HG02571 (cell line): ENCODE results near the gene VPS18.
"Not testable (repeated sequence)": the region's sequence is repeated elsewhere in the genome, so short reads cannot be mapped to it uniquely, and the experiment has no call there.

Experiments
- ATAC-seq: cut with Tn5 transposase; IDR thresholded peaks from one replicate; pipeline ENCODE4 v1.9.1; 2021; ENCODE audit warnings: mild to moderate bottlenecking, moderate library complexity; ENCODE audit not compliant: unreplicated experiment

Gene VPS18

GRCh38 chr15:40893733-40894680 lies at the start of gene VPS18:
TSS of gene VPS18 (plus strand) at chr15:40894450. CDS start at chr15:40894769, 319 bp downstream.
- ATAC-seq: peak; percentile 77

DNA sequence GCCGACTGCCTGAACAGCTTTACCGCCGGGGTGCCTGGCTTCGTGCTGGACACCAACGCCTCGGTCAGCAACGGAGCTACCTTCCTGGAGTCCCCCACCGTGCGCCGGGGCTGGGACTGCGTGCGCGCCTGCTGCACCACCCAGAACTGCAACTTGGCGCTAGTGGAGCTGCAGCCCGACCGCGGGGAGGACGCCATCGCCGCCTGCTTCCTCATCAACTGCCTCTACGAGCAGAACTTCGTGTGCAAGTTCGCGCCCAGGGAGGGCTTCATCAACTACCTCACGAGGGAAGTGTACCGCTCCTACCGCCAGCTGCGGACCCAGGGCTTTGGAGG lies 49.6 kb upstream of the VPS18 start:
- no peak for ATAC-seq

DNA sequence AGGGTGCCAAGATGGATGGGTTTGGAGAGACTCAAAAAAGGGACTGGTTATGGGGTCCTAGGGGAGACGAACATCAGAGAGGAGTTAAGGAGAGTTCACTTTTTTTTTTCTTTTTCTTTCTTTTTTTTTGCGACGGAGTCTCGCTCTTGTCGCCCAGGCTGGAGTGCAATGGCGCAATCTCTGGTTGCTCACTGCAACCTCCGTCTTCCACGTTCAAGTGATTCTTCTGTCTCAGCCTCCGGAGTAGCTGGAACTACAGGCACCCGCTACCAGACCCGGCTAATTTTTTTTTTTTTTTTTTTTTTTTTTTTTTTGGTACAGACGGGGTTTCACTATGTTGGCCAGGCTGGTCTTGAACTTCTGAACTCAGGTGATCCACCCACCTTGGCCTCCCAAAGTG lies 49.2 kb upstream of the VPS18 start:
- no peak for ATAC-seq

- ATAC-seq: no peak
Measured at GRCh38 chr15:40845511-40846284, 48.6 kb upstream of the VPS18 start.

- no peak for ATAC-seq
Measured at GRCh38 chr15:40846841-40847222, 47.4 kb upstream of the VPS18 start.

DNA sequence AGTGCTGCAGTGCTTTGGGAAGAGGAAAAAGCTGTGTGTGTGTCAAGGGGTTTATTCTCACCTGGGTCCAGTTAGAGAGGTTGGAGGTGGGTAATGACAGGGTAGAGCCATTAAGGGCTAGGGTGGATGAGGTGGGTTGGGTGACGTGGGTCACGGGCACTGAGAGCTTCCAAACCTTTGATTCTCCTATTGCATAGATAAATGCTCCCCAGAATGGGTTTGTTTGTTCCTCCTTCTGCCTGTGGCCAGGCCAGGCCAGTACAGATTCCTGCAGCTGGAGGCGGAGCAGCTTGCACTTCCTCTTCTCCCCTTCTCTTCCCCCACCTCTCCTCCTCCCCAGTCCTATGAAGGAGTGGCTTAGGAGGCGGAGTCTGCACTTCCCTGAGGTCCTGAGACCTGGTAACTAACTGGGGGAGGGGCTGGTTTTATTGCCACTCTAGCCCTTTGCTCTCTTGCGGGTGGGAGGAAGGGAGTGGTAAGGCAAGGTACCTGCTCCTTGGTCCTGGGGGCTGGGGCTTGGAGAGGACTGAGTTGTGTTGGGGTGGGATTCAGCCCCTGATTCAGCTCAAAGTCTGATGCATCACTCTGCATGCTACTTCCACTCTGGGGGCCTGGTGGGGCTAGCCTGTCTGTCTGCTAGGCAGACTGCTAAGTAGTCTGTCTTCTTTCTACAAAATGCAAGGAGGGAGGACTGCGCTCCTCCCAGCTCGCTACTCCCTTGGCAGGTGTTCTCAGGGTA lies 46.9 kb upstream of the VPS18 start:
- ATAC-seq: no peak

- ATAC-seq: no peak
Measured at GRCh38 chr15:40850576-40851112, 43.6 kb upstream of the VPS18 start.

- ATAC-seq: no peak
Measured at GRCh38 chr15:40852529-40852928, 41.7 kb upstream of the VPS18 start.

- ATAC-seq: no peak
Measured at GRCh38 chr15:40853241-40853890, 40.9 kb upstream of the VPS18 start.

- ATAC-seq: no peak
Measured at GRCh38 chr15:40854161-40854560, 40.1 kb upstream of the VPS18 start.

DNA sequence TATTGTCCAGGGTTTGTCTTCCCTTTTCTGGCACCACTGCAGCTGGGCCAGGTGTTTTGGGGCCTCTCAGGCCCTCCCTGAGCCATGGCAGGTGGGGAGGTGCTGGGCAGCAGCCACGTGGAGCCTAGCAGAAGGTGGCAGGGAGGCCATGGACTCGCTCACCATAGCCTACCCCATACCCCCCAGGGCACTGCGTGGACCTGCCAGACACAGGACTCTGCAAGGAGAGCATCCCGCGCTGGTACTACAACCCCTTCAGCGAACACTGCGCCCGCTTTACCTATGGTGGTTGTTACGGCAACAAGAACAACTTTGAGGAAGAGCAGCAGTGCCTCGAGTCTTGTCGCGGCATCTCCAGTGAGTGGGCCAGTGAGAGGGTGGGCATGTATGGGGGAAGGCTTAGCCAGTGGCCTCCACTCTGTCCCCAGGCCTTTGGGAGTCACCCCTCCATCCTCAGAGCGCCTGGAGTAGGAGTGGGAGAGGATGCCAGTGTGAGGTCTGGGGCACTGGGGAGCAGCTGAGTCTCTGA lies 38.5 kb upstream of the VPS18 start:
- ATAC-seq: no peak

- ATAC-seq: no peak
Measured at GRCh38 chr15:40856746-40857145, 37.5 kb upstream of the VPS18 start.

DNA sequence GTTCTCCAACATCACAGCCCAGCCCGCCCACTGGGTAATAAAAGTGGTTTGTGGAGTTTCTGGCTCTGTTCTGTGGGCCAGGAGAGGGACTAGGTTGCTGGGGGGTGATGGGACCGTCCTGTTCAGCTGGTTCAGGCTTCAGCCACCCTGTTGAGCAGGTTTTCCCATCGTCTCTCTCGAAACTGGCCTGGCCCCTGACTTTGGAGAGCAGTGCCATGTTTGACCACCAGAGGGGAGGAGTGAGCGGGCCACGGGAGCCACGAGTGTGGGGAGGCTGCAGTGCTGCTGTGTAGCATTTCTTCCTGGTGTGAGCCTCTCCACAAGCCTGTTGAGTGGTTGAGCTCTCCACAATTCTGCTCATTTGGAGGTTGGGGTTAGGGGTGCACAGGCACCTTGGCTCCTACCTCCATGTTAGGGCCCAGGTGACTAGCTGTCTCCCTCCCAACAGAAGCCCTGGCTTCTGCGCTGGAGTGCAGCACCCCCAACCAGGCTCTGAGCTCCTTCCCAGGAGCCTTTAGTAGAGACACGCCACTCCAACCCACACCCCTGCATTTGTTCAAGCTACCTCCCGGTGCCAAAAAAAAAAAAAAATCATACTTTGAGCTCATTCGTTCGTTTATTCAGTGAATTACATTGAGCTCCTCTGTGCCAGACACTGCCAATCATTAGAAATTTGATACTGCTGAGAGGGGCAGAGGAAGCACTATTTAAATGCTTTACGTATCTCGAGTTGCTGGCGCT lies 36.5 kb upstream of the VPS18 start:
- peak; percentile 55 for ATAC-seq

DNA sequence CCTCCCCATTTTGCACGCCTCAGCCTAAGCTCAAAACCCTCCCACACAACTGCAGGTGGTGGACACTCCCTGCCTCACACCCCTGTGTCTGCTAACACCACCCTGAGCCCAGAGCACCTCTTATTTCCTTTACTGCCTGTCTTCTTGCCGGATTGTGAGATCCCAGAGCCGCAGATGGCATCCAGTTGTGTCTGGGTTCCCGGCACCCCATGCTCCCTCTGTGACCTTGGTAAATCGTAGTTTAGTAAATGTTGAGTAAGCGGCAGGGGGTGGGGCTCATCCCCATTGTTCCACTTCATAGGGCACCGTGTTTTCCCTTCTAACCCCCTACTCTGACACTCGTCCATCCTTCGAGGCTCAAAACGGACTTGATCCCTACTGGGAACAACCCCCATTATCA lies 35.5 kb upstream of the VPS18 start:
- no peak for ATAC-seq

GRCh38 chr15:40859206-40859851 lies 34.9 kb upstream of the VPS18 start:
- ATAC-seq: no peak

DNA sequence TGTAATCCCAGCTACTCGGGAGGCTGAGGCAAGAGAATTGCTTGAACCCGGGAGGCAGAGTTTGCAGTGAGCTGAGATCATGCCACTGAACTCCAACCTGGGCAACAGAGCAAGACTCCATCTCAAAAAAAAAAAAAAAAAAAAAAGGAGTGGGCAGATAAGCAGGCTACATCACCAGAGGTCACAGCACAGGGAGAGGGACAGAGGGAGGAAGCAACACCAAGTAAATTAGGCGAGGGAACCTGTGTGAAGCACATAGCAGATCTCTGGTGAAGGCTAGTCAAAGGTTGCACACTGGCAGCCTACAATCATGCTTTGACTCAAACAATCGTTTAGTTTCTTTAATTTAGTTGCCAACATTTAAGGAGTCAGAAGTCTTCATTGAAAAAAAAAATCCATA lies 33.1 kb upstream of the VPS18 start:
- ATAC-seq: not testable (repeated sequence)

GRCh38 chr15:40863660-40864270 lies 30.5 kb upstream of the VPS18 start:
- ATAC-seq: no peak

- ATAC-seq: no peak
Measured at GRCh38 chr15:40867199-40867598, 27.1 kb upstream of the VPS18 start.

- ATAC-seq: no peak
Measured at GRCh38 chr15:40869686-40870085, 24.6 kb upstream of the VPS18 start.
